ENCODE measurements around the gene IL1A.

Gene IL1A

GRCh38 chr2:112809112-112809511, 24.8 kb upstream of the IL1A start:
- H3K4me3 Mint-ChIP-seq, result no peak overlapping the region
- peaks cover 22% of the 10 kb centered on the region for H3K9me3 Mint-ChIP-seq
- H3K27ac Mint-ChIP-seq, result no peak overlapping the region
- H3K36me3 Mint-ChIP-seq (ENCODE audit: low read depth), result peaks cover 2% of the 10 kb centered on the region
- H3K4me1 Mint-ChIP-seq (ENCODE audit: low read depth), result peaks cover 18% of the 10 kb centered on the region
- H3K27me3 Mint-ChIP-seq (ENCODE audit: low read depth), result no peaks in the 10 kb centered on the region
- no peak for DNase-seq (ENCODE audit: low spot score)

- peaks cover 2% of the 10 kb centered on the region for H3K36me3 Mint-ChIP-seq (ENCODE audit: low read depth)
Observed at GRCh38 chr2:112807233-112807807, 23.0 kb upstream of the IL1A start.

GRCh38 chr2:112805542-112805941, 21.2 kb upstream of the IL1A start:
- Mint-ChIP-seq H3K4me1 (ENCODE audit: low read depth) (peaks cover 15% of the 10 kb centered on the region), H3K27me3 (ENCODE audit: low read depth) (no peaks in the 10 kb centered on the region), H3K36me3 (ENCODE audit: low read depth) (no peaks in the 10 kb centered on the region), H3K4me3 (no peak overlapping the region), H3K27ac (peak overlapping the region; percentile 38), H3K9me3 (peaks cover 19% of the 10 kb centered on the region)
- DNase-seq (ENCODE audit: low spot score), result no peak

More at GRCh38 chr2:112807233-112807807, 23.0 kb upstream of the IL1A start:
- no peak overlapping the region for H3K27ac Mint-ChIP-seq
- DNase-seq (ENCODE audit: low spot score), result no peak
- no peak overlapping the region for H3K4me3 Mint-ChIP-seq
- H3K27me3 Mint-ChIP-seq (ENCODE audit: low read depth), result no peaks in the 10 kb centered on the region
- peaks cover 27% of the 10 kb centered on the region for H3K4me1 Mint-ChIP-seq (ENCODE audit: low read depth)
- peaks cover 22% of the 10 kb centered on the region for H3K9me3 Mint-ChIP-seq

DNA sequence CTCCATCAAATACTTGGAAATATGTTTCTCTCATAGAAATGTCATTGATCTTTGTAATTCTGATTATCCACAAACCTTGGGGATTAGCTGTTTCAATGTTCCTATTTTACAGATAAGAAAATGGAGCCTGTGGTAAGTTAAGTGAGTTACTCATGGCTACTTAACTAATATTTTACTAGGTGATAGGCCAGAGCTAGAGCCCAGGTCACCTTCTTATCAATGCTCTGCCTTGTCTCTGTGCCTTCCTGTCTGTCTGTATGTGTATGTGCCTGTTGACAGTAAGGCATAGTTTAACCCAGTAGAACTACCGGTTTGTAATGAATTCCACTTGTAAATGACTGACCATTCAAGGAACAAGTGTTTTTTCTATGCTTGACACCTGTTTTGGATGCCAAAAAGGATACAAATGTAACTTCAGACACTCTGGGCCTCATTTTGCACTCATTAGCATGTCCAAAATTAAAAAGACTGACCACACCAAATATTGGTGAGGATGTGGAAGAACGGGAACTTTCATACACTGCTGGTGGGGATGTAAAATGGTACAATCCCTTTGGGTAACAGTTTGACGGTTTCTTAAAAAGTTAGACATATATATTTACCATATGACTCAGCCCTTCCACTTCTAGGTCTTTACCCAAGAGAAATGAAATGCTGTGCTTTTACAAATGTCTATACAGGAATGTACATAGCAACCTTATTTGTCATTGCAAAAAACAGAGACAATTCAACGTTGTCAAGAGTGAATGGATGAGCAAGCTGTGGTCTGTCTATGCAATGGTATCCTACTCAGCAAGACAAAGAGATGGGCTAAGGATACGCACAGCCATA, 19.6 kb upstream of the IL1A start:
- peak overlapping the region; percentile 12 for H3K4me3 Mint-ChIP-seq
- peak overlapping the region; percentile 29 for H3K27ac Mint-ChIP-seq
- H3K4me1 Mint-ChIP-seq (ENCODE audit: low read depth), result peaks cover 24% of the 10 kb centered on the region
- H3K36me3 Mint-ChIP-seq (ENCODE audit: low read depth), result no peaks in the 10 kb centered on the region
- H3K27me3 Mint-ChIP-seq (ENCODE audit: low read depth), result no peaks in the 10 kb centered on the region
- peaks cover 13% of the 10 kb centered on the region for H3K9me3 Mint-ChIP-seq
- no peak for DNase-seq (ENCODE audit: low spot score)

GRCh38 chr2:112800881-112801583, 16.7 kb upstream of the IL1A start:
- Mint-ChIP-seq H3K27me3 (ENCODE audit: low read depth) (no peaks in the 10 kb centered on the region), H3K36me3 (ENCODE audit: low read depth) (no peaks in the 10 kb centered on the region), H3K27ac (no peak overlapping the region), H3K4me1 (ENCODE audit: low read depth) (peaks cover 24% of the 10 kb centered on the region), H3K4me3 (no peak overlapping the region), H3K9me3 (no peaks in the 10 kb centered on the region)
- DNase-seq (ENCODE audit: low spot score), result no peak

- no peak overlapping the region for H3K4me3 Mint-ChIP-seq
Observed at GRCh38 chr2:112798979-112799975, 15.0 kb upstream of the IL1A start.

DNA sequence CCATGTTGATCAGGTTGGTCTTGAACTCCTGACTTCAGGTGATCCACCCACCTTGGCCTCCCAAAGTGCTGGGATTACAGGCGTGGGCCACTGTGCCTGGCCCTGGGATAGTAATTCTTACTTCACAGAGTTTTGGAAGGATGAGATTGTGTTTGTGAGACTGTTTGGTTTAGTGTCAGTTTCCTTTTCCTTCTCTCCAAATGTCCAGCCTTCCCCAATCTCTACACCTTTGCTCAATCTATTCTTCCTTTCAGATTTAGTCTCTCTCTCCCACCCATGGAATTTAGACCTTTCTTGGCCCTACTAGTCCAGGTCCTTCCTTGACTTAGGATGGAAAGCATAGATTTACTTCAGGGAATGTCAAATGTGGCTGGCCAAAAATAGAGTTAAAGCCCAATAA, 12.2 kb upstream of the IL1A start:
- no peak overlapping the region for H3K27ac Mint-ChIP-seq
- H3K36me3 Mint-ChIP-seq (ENCODE audit: low read depth), result peaks cover 2% of the 10 kb centered on the region
- no peaks in the 10 kb centered on the region for H3K27me3 Mint-ChIP-seq (ENCODE audit: low read depth)
- H3K9me3 Mint-ChIP-seq, result peaks cover 5% of the 10 kb centered on the region
- DNase-seq (ENCODE audit: low spot score), result no peak
- H3K4me1 Mint-ChIP-seq (ENCODE audit: low read depth), result peaks cover 32% of the 10 kb centered on the region
- H3K4me3 Mint-ChIP-seq, result no peak overlapping the region

More at GRCh38 chr2:112798979-112799975, 15.0 kb upstream of the IL1A start:
- no peak overlapping the region for H3K27ac Mint-ChIP-seq
- H3K9me3 Mint-ChIP-seq, result no peaks in the 10 kb centered on the region
- no peaks in the 10 kb centered on the region for H3K27me3 Mint-ChIP-seq (ENCODE audit: low read depth)
- H3K4me1 Mint-ChIP-seq (ENCODE audit: low read depth), result peaks cover 30% of the 10 kb centered on the region
- H3K36me3 Mint-ChIP-seq (ENCODE audit: low read depth), result no peaks in the 10 kb centered on the region
- DNase-seq (ENCODE audit: low spot score), result peak; percentile 15

DNA sequence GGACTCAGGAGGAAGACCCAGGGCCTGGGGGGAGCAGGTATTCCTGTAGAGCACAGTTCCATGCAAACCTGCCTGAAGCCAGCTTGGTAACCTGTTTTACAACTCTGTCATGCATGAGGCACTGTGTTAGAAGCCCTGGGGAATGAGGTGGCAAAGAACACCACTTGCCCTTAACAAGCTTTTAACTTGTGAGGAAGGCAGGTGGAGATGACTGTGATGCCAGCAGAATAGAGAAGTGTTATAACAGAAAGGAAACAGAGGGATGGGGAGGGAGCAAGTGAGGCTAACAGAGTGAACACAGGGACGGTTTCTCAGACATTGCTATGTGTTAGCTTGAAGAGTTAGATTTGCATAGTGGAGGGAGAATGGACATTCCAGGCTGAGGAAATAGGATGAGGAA, 11.5 kb upstream of the IL1A start:
- DNase-seq (ENCODE audit: low spot score), result no peak
- Mint-ChIP-seq H3K27ac (no peak overlapping the region), H3K27me3 (ENCODE audit: low read depth) (no peaks in the 10 kb centered on the region), H3K4me1 (ENCODE audit: low read depth) (peaks cover 32% of the 10 kb centered on the region), H3K36me3 (ENCODE audit: low read depth) (peaks cover 2% of the 10 kb centered on the region), H3K9me3 (peaks cover 5% of the 10 kb centered on the region), H3K4me3 (no peak overlapping the region)

- Mint-ChIP-seq H3K4me3 (no peak overlapping the region), H3K9me3 (peaks cover 5% of the 10 kb centered on the region), H3K27me3 (ENCODE audit: low read depth) (no peaks in the 10 kb centered on the region), H3K36me3 (ENCODE audit: low read depth) (peaks cover 5% of the 10 kb centered on the region), H3K4me1 (ENCODE audit: low read depth) (peaks cover 29% of the 10 kb centered on the region), H3K27ac (no peak overlapping the region)
- DNase-seq (ENCODE audit: low spot score), result no peak
Observed at GRCh38 chr2:112794841-112795240, 10.5 kb upstream of the IL1A start.

GRCh38 chr2:112794131-112794733, 9.9 kb upstream of the IL1A start:
- Mint-ChIP-seq H3K36me3 (ENCODE audit: low read depth) (peaks cover 5% of the 10 kb centered on the region), H3K4me3 (peak overlapping the region; percentile 4), H3K4me1 (ENCODE audit: low read depth) (peaks cover 25% of the 10 kb centered on the region), H3K27me3 (ENCODE audit: low read depth) (no peaks in the 10 kb centered on the region), H3K9me3 (peaks cover 5% of the 10 kb centered on the region), H3K27ac (peak overlapping the region; percentile 53)
- peak; percentile 34 for DNase-seq (ENCODE audit: low spot score)

DNA sequence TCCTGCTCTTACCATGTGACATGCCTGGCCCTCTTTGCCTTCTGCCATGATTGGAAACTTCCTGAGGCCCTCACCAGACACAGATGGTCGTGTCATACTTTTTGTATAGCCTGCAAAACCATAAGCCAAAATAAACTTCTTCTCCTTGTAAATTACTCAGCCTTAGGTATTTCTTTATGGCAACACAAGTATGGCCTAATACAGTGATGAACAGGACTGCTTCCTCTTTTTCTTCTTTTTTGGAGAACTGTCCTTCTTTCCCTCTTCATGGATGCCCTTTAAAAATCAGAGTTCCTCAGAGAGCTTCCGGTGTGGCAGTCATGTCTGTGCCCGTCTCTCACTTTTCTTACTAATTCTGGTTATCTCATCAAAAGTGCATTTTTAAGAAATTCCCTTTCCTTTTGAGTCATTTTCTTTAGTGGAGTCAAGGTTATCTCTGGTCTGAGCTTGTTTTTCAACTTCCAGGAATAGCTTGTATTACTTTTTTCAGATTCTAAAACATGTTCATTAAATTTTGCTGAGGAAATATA, 9.2 kb upstream of the IL1A start:
- H3K4me3 Mint-ChIP-seq, result no peak overlapping the region
- H3K4me1 Mint-ChIP-seq (ENCODE audit: low read depth), result peaks cover 21% of the 10 kb centered on the region
- peaks cover 5% of the 10 kb centered on the region for H3K36me3 Mint-ChIP-seq (ENCODE audit: low read depth)
- no peak for DNase-seq (ENCODE audit: low spot score)
- H3K27ac Mint-ChIP-seq, result peak overlapping the region; percentile 11
- H3K9me3 Mint-ChIP-seq, result peaks cover 5% of the 10 kb centered on the region
- no peaks in the 10 kb centered on the region for H3K27me3 Mint-ChIP-seq (ENCODE audit: low read depth)

GRCh38 chr2:112792419-112792818, 8.1 kb upstream of the IL1A start:
- peaks cover 5% of the 10 kb centered on the region for H3K9me3 Mint-ChIP-seq
- no peak overlapping the region for H3K27ac Mint-ChIP-seq
- no peak overlapping the region for H3K4me3 Mint-ChIP-seq
- H3K36me3 Mint-ChIP-seq (ENCODE audit: low read depth), result peaks cover 5% of the 10 kb centered on the region
- peaks cover 24% of the 10 kb centered on the region for H3K4me1 Mint-ChIP-seq (ENCODE audit: low read depth)
- no peaks in the 10 kb centered on the region for H3K27me3 Mint-ChIP-seq (ENCODE audit: low read depth)
- DNase-seq (ENCODE audit: low spot score), result no peak
